Measurements from ENCODE around the gene SNCAIP.

Gene SNCAIP

GRCh38 chr5:122445070-122445469 lies 133.0 kb downstream of the SNCAIP start:
- no peak overlapping the region for H3K9ac ChIP-seq (ENCODE audit: low read length)
- no peak overlapping the region for H4K91ac ChIP-seq (ENCODE audit: low read depth, low read length)
- no CpG with 5 or more reads among the region's 1 CpG for WGBS (ENCODE audit: extremely low coverage, insufficient coverage, insufficient read length)
- H3K79me1 ChIP-seq (ENCODE audit: low read length) = no peaks in the 10 kb centered on the region
- H2BK5ac ChIP-seq (ENCODE audit: low read depth, low read length, poor library complexity) = no peak overlapping the region
- H3K4ac ChIP-seq (ENCODE audit: low read depth, low read length) = no peak overlapping the region
- H3K23ac ChIP-seq (ENCODE audit: low read length) = no peak overlapping the region
- no peak overlapping the region for H3K14ac ChIP-seq (ENCODE audit: low read length)
- no peak overlapping the region for H3K18ac ChIP-seq (ENCODE audit: low read length)
- no peaks in the 10 kb centered on the region for H3K9me3 ChIP-seq (ENCODE audit: insufficient read depth, low read depth, low read length)
- no peak overlapping the region for H3K4me2 ChIP-seq (ENCODE audit: low read length)
- peaks cover 2 to 7% of the 10 kb centered on the region in 2 experiments for H3K36me3 ChIP-seq (ENCODE audit: control insufficient read depth in 1 of 2, insufficient read depth in 2 of 2, low read length in 2 of 2)
- no peak overlapping the region for H3K4me3 ChIP-seq (ENCODE audit: low read depth, low read length)
- no peak overlapping the region for H2BK120ac ChIP-seq (ENCODE audit: insufficient read depth, low read length, poor library complexity)
- no peak overlapping the region for H4K8ac ChIP-seq (ENCODE audit: low read depth, low read length)
- H2BK12ac ChIP-seq (ENCODE audit: low read length) = no peak overlapping the region
- no peak overlapping the region for H2AFZ ChIP-seq (ENCODE audit: insufficient read depth, low read length, poor library complexity)
- H3K27me3 ChIP-seq (ENCODE audit: insufficient read depth, low read length) = no peaks in the 10 kb centered on the region
- H4K12ac ChIP-seq (ENCODE audit: low read depth, low read length) = no peak overlapping the region
- H3K27ac ChIP-seq (ENCODE audit: low read depth, low read length) = no peak overlapping the region
- H3K79me2 ChIP-seq (ENCODE audit: control insufficient read depth, insufficient read depth, low read length, poor library complexity) = no peaks in the 10 kb centered on the region
- DNase-seq = no peak
- no peaks in the 10 kb centered on the region for H3K4me1 ChIP-seq (ENCODE audit: control insufficient read depth in 1 of 2, insufficient read depth in 2 of 2, low read length in 2 of 2)
- H2AK5ac ChIP-seq (ENCODE audit: low read length) = no peak overlapping the region

- H3K36me3 ChIP-seq (ENCODE audit: control insufficient read depth in 1 of 2, insufficient read depth in 2 of 2, low read length in 2 of 2) = peaks cover 6 to 10% of the 10 kb centered on the region in 2 experiments
- DNase-seq = no peak
- no peaks in the 10 kb centered on the region for H3K9me3 ChIP-seq (ENCODE audit: insufficient read depth, low read depth, low read length)
- no peaks in the 10 kb centered on the region for H3K79me2 ChIP-seq (ENCODE audit: control insufficient read depth, insufficient read depth, low read length, poor library complexity)
- H3K9ac ChIP-seq (ENCODE audit: low read length) = no peak overlapping the region
- H2AK5ac ChIP-seq (ENCODE audit: low read length) = no peak overlapping the region
- no peaks in the 10 kb centered on the region for H3K4me1 ChIP-seq (ENCODE audit: control insufficient read depth in 1 of 2, insufficient read depth in 2 of 2, low read length in 2 of 2)
- H3K4ac ChIP-seq (ENCODE audit: low read depth, low read length) = no peak overlapping the region
- H3K14ac ChIP-seq (ENCODE audit: low read length) = no peak overlapping the region
- H3K18ac ChIP-seq (ENCODE audit: low read length) = no peak overlapping the region
- H4K8ac ChIP-seq (ENCODE audit: low read depth, low read length) = no peak overlapping the region
- no peak overlapping the region for H2BK5ac ChIP-seq (ENCODE audit: low read depth, low read length, poor library complexity)
- no CpG with 5 or more reads among the region's 3 CpGs for WGBS (ENCODE audit: extremely low coverage, insufficient coverage, insufficient read length)
- H3K27me3 ChIP-seq (ENCODE audit: insufficient read depth, low read length) = no peaks in the 10 kb centered on the region
- no peaks in the 10 kb centered on the region for H3K79me1 ChIP-seq (ENCODE audit: low read length)
- H2BK12ac ChIP-seq (ENCODE audit: low read length) = no peak overlapping the region
- H4K91ac ChIP-seq (ENCODE audit: low read depth, low read length) = no peak overlapping the region
- no peak overlapping the region for H4K12ac ChIP-seq (ENCODE audit: low read depth, low read length)
- no peak overlapping the region for H3K4me2 ChIP-seq (ENCODE audit: low read length)
- no peak overlapping the region for H2BK120ac ChIP-seq (ENCODE audit: insufficient read depth, low read length, poor library complexity)
- H3K27ac ChIP-seq (ENCODE audit: low read depth, low read length) = no peak overlapping the region
- no peak overlapping the region for H3K4me3 ChIP-seq (ENCODE audit: low read depth, low read length)
- no peak overlapping the region for H3K23ac ChIP-seq (ENCODE audit: low read length)
- no peak overlapping the region for H2AFZ ChIP-seq (ENCODE audit: insufficient read depth, low read length, poor library complexity)
These were observed 135.0 kb downstream of the SNCAIP start for GRCh38 chr5:122447072-122447471.

GRCh38 chr5:122447879-122448278 lies 135.8 kb downstream of the SNCAIP start:
- H3K9me3 ChIP-seq (ENCODE audit: insufficient read depth, low read depth, low read length) = no peaks in the 10 kb centered on the region
- H3K9ac ChIP-seq (ENCODE audit: low read length) = no peak overlapping the region
- peaks cover 0 to 1% of the 10 kb centered on the region in 2 experiments for H3K4me1 ChIP-seq (ENCODE audit: control insufficient read depth in 1 of 2, insufficient read depth in 2 of 2, low read length in 2 of 2)
- H4K8ac ChIP-seq (ENCODE audit: low read depth, low read length) = no peak overlapping the region
- no peak overlapping the region for H3K4me2 ChIP-seq (ENCODE audit: low read length)
- no peak overlapping the region for H2BK120ac ChIP-seq (ENCODE audit: insufficient read depth, low read length, poor library complexity)
- H3K4me3 ChIP-seq (ENCODE audit: low read depth, low read length) = no peak overlapping the region
- no peaks in the 10 kb centered on the region for H3K79me2 ChIP-seq (ENCODE audit: control insufficient read depth, insufficient read depth, low read length, poor library complexity)
- H3K27ac ChIP-seq (ENCODE audit: low read depth, low read length) = no peak overlapping the region
- no peaks in the 10 kb centered on the region for H3K79me1 ChIP-seq (ENCODE audit: low read length)
- no peak overlapping the region for H4K12ac ChIP-seq (ENCODE audit: low read depth, low read length)
- H3K23ac ChIP-seq (ENCODE audit: low read length) = no peak overlapping the region
- H4K91ac ChIP-seq (ENCODE audit: low read depth, low read length) = no peak overlapping the region
- H3K36me3 ChIP-seq (ENCODE audit: control insufficient read depth in 1 of 2, insufficient read depth in 2 of 2, low read length in 2 of 2) = peaks cover 6 to 12% of the 10 kb centered on the region in 2 experiments
- H2BK12ac ChIP-seq (ENCODE audit: low read length) = no peak overlapping the region
- no peak overlapping the region for H2AFZ ChIP-seq (ENCODE audit: insufficient read depth, low read length, poor library complexity)
- H3K27me3 ChIP-seq (ENCODE audit: insufficient read depth, low read length) = no peaks in the 10 kb centered on the region
- no peak overlapping the region for H3K18ac ChIP-seq (ENCODE audit: low read length)
- H2AK5ac ChIP-seq (ENCODE audit: low read length) = no peak overlapping the region
- H3K4ac ChIP-seq (ENCODE audit: low read depth, low read length) = no peak overlapping the region
- no peak for DNase-seq
- no peak overlapping the region for H3K14ac ChIP-seq (ENCODE audit: low read length)
- H2BK5ac ChIP-seq (ENCODE audit: low read depth, low read length, poor library complexity) = no peak overlapping the region
- no CpG with 5 or more reads among the region's 3 CpGs for WGBS (ENCODE audit: extremely low coverage, insufficient coverage, insufficient read length)

DNA sequence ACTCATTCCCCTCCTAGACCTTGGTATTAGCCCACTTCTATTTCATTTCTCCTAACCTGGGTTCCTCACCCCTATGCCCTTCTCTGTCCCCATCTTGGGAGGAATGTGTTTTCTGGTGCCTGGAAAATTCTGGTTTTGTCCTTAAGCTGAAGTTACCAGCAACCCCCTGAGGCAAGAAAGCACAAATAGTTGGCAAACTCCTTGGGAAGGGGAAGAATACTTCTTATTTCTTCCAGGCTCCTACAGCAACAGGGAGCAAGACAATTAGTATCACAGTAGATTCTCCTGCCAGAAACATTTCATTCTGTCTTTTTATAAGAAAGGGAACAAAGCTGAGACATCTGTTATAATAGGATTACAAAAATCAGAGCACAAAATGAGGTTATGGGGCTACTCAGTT lies 142.5 kb downstream of the SNCAIP start:
- Histone ChIP-seq H3K27me3 (ENCODE audit: insufficient read depth, low read length) (no peaks in the 10 kb centered on the region), H2BK5ac (ENCODE audit: low read depth, low read length, poor library complexity) (no peak overlapping the region), H3K23ac (ENCODE audit: low read length) (no peak overlapping the region), H4K8ac (ENCODE audit: low read depth, low read length) (no peak overlapping the region), H3K14ac (ENCODE audit: low read length) (no peak overlapping the region), H3K27ac (ENCODE audit: low read depth, low read length) (no peak overlapping the region), H3K9ac (ENCODE audit: low read length) (no peak overlapping the region), H3K36me3 (ENCODE audit: control insufficient read depth in 1 of 2, insufficient read depth in 2 of 2, low read length in 2 of 2) (peaks cover 6 to 8% of the 10 kb centered on the region in 2 experiments), H2AFZ (ENCODE audit: insufficient read depth, low read length, poor library complexity) (no peak overlapping the region), H3K79me1 (ENCODE audit: low read length) (no peaks in the 10 kb centered on the region), H3K79me2 (ENCODE audit: control insufficient read depth, insufficient read depth, low read length, poor library complexity) (no peaks in the 10 kb centered on the region), H4K91ac (ENCODE audit: low read depth, low read length) (no peak overlapping the region), H3K4me2 (ENCODE audit: low read length) (no peak overlapping the region), H3K4ac (ENCODE audit: low read depth, low read length) (no peak overlapping the region), H2BK120ac (ENCODE audit: insufficient read depth, low read length, poor library complexity) (no peak overlapping the region), H3K4me3 (ENCODE audit: low read depth, low read length) (no peak overlapping the region), H3K9me3 (ENCODE audit: insufficient read depth, low read depth, low read length) (no peaks in the 10 kb centered on the region), H3K18ac (ENCODE audit: low read length) (no peak overlapping the region), H2BK12ac (ENCODE audit: low read length) (no peak overlapping the region), H3K4me1 (ENCODE audit: control insufficient read depth in 1 of 2, insufficient read depth in 2 of 2, low read length in 2 of 2) (peaks cover 0 to 1% of the 10 kb centered on the region in 2 experiments), H2AK5ac (ENCODE audit: low read length) (no peak overlapping the region), H4K12ac (ENCODE audit: low read depth, low read length) (no peak overlapping the region)
- no peak for DNase-seq
